Activated T-helper 17 cell treated with anti-CD3 and anti-CD28 coated beads, Interleukin-2, amount 50 U/mL, for 72 hours (primary cell): ENCODE measurements around the gene KRT73. TPM values are rescaled to one million over a fixed set of nuclear protein-coding genes. Genes with fewer than 3 reads are reported as not detected.
A peak's percentile ranks its signal among the peaks of the same experiment; 100 is the strongest.

Experiments used
- ATAC-seq: fragments of 150-1000 bp; cut with Tn5 transposase; replicated peaks from 2 replicates; pipeline ENCODE4 v1.10.0; 2021; ENCODE audit warnings: mild to moderate bottlenecking, moderate library complexity
- H3K27ac Mint-ChIP-seq: one replicate; pipeline ENCODE4 v1.8.0; 2022; ENCODE audit warnings: mixed read lengths
- H3K27me3 Mint-ChIP-seq: one replicate; pipeline ENCODE4 v1.8.0; 2022; ENCODE audit warnings: mixed read lengths
- H3K36me3 Mint-ChIP-seq: one replicate; pipeline ENCODE4 v1.8.0; 2022; ENCODE audit warnings: low read depth, mild to moderate bottlenecking, mixed read lengths
- H3K4me1 Mint-ChIP-seq: one replicate; pipeline ENCODE4 v1.8.0; 2022; ENCODE audit warnings: mixed read lengths
- H3K4me3 Mint-ChIP-seq: one replicate; pipeline ENCODE4 v1.8.0; 2022; ENCODE audit warnings: mild to moderate bottlenecking, mixed read lengths
- H3K9me3 Mint-ChIP-seq: one replicate; pipeline ENCODE4 v1.8.0; 2022; ENCODE audit warnings: mixed read lengths
- total RNA-seq, 2 donors: library from RNA; stranded (reverse); gene quantifications; one replicate each; pipeline ENCODE4 v1.2.3, GENCODE V29; 2022

The KRT73 gene
- total RNA-seq, 2 donors from 2014 or later = not detected

GRCh38 chr12:52655251-52655650, 36.9 kb upstream of the KRT73 start:
- Mint-ChIP-seq H3K9me3 (no peaks in the 10 kb centered on the region), H3K27ac (no peak overlapping the region), H3K4me3 (no peak overlapping the region), H3K27me3 (peaks cover 3% of the 10 kb centered on the region), H3K4me1 (no peaks in the 10 kb centered on the region), H3K36me3 (no peaks in the 10 kb centered on the region)
- ATAC-seq = no peak

DNA sequence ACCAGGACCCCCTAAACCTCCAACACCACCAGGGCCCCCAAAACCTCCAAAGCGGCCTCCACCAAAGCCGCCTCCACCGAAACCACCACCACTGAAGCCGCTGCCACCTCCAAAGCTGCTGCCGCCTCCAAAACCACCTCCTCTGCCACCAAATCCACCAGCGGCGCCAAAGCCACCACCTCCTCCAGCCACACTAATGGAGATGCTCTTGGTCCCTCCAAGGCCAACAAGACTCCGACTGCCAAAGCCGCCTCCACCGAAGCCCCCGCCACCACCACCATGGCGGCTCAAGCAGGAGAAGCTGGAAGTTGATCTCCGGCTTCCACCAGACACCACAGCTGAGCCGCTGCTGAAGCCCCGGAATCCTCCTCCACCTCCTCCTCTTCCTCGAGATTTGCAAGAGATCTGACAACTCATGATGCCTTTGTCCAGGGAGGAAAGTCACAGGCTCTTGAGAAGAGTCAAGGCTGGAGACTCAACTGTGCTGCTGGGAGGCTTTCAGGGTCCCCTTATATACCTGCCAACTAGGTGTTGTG, 33.4 kb upstream of the KRT73 start, which contains the start of gene KRT2:
Gene KRT2 (minus strand): TSS at position 486 of the 536 bp plus-strand sequence. CDS start 69 bp downstream, at position 417.
- no peak within 1 kb of the TSS for H3K4me3 Mint-ChIP-seq
- peaks cover 3% of the 10 kb centered on the region for H3K27me3 Mint-ChIP-seq
- no peaks in the 10 kb centered on the region for H3K36me3 Mint-ChIP-seq
- no peaks in the 10 kb centered on the region for H3K9me3 Mint-ChIP-seq
- H3K4me1 Mint-ChIP-seq = peaks cover 7% of the 10 kb centered on the region
- ATAC-seq = no peak
- no peak within 1 kb of the TSS for H3K27ac Mint-ChIP-seq

DNA sequence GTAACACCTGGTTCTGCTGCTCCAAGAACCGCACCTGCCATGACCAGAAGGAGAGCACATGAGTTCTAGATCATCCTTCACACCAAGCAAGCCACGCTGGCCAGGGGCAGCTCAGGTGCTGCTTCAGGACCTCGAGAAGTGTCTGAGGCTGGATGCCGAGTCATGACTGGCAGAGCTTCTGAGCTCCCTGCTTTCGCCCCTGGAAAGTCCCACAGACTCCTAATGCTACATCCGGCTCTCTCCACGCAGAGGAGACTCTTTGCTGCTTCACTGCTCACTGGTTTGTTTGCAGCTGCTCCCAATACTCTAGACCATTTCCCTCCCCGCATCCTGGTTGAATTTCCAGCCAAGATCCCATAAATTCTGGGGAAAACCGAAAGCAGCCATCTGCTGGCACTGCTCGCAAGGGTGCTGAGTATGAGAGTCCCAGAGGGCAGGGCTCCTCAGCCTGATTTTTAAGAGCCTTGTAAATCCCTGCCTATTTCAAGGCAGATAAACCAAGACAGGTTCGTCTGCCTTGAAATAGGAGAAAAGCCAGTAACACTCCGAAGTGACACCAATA, 32.2 kb upstream of the KRT73 start:
- no peak overlapping the region for H3K27ac Mint-ChIP-seq
- H3K9me3 Mint-ChIP-seq = no peaks in the 10 kb centered on the region
- peaks cover 3% of the 10 kb centered on the region for H3K27me3 Mint-ChIP-seq
- H3K36me3 Mint-ChIP-seq = no peaks in the 10 kb centered on the region
- ATAC-seq = no peak
- peaks cover 18% of the 10 kb centered on the region for H3K4me1 Mint-ChIP-seq
- H3K4me3 Mint-ChIP-seq = no peak overlapping the region

- no peak for ATAC-seq
- Mint-ChIP-seq H3K36me3 (no peaks in the 10 kb centered on the region), H3K27me3 (peaks cover 3% of the 10 kb centered on the region), H3K4me3 (no peak overlapping the region), H3K4me1 (peaks cover 27% of the 10 kb centered on the region), H3K27ac (peak overlapping the region; percentile 62), H3K9me3 (no peaks in the 10 kb centered on the region)
Observed at GRCh38 chr12:52649066-52649465, 30.7 kb upstream of the KRT73 start.

GRCh38 chr12:52648012-52648550, 29.7 kb upstream of the KRT73 start:
- peaks cover 27% of the 10 kb centered on the region for H3K4me1 Mint-ChIP-seq
- H3K4me3 Mint-ChIP-seq = no peak overlapping the region
- H3K36me3 Mint-ChIP-seq = no peaks in the 10 kb centered on the region
- H3K27me3 Mint-ChIP-seq = peaks cover 3% of the 10 kb centered on the region
- H3K27ac Mint-ChIP-seq = no peak overlapping the region
- ATAC-seq = no peak
- no peaks in the 10 kb centered on the region for H3K9me3 Mint-ChIP-seq

GRCh38 chr12:52647601-52648000, 29.2 kb upstream of the KRT73 start:
- Mint-ChIP-seq H3K27ac (no peak overlapping the region), H3K9me3 (no peaks in the 10 kb centered on the region), H3K36me3 (no peaks in the 10 kb centered on the region), H3K4me1 (peaks cover 27% of the 10 kb centered on the region), H3K27me3 (peaks cover under 1% of the 10 kb centered on the region), H3K4me3 (no peak overlapping the region)
- ATAC-seq = no peak

GRCh38 chr12:52646613-52647012, 28.3 kb upstream of the KRT73 start:
- no peak for ATAC-seq
- no peaks in the 10 kb centered on the region for H3K36me3 Mint-ChIP-seq
- H3K27ac Mint-ChIP-seq = no peak overlapping the region
- H3K27me3 Mint-ChIP-seq = no peaks in the 10 kb centered on the region
- peaks cover 30% of the 10 kb centered on the region for H3K4me1 Mint-ChIP-seq
- H3K4me3 Mint-ChIP-seq = no peak overlapping the region
- H3K9me3 Mint-ChIP-seq = no peaks in the 10 kb centered on the region

DNA sequence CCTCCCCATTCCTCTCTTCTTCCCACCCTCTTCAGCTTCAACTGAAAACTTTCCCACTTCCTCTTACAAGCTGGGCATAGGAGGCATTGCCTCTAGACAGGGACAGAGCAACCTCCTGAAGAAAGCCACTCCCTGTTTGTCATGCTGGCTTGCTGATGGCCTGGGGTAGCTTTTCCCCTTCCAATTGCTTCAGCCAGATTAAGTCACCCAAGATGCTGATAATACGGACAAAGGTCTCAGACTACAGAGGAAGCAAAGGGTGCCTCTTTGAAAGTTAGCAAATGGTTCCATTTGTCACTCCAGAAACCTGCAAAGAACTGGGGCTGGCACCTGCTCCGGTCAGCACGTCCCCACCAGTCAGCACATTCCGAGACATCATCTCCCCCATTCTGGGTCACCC, 27.6 kb upstream of the KRT73 start:
- Mint-ChIP-seq H3K4me3 (peak overlapping the region; percentile 31), H3K36me3 (no peaks in the 10 kb centered on the region), H3K27ac (peak overlapping the region; percentile 76), H3K27me3 (no peaks in the 10 kb centered on the region), H3K4me1 (peaks cover 31% of the 10 kb centered on the region), H3K9me3 (no peaks in the 10 kb centered on the region)
- ATAC-seq = no peak

- Mint-ChIP-seq H3K27ac (peak overlapping the region; percentile 76), H3K4me3 (peak overlapping the region; percentile 31), H3K9me3 (no peaks in the 10 kb centered on the region), H3K27me3 (no peaks in the 10 kb centered on the region), H3K4me1 (peaks cover 31% of the 10 kb centered on the region), H3K36me3 (no peaks in the 10 kb centered on the region)
- ATAC-seq = peak; percentile 77
Observed at GRCh38 chr12:52645120-52645761, 26.9 kb upstream of the KRT73 start.

- no peak overlapping the region for H3K27ac Mint-ChIP-seq
- no peaks in the 10 kb centered on the region for H3K27me3 Mint-ChIP-seq
- ATAC-seq = no peak
- H3K4me3 Mint-ChIP-seq = no peak overlapping the region
- H3K36me3 Mint-ChIP-seq = no peaks in the 10 kb centered on the region
- peaks cover 26% of the 10 kb centered on the region for H3K4me1 Mint-ChIP-seq
- H3K9me3 Mint-ChIP-seq = no peaks in the 10 kb centered on the region
Observed at GRCh38 chr12:52644078-52644415, 25.7 kb upstream of the KRT73 start.

GRCh38 chr12:52643233-52644077, 25.1 kb upstream of the KRT73 start:
- Mint-ChIP-seq H3K4me3 (no peak overlapping the region), H3K9me3 (no peaks in the 10 kb centered on the region), H3K27ac (no peak overlapping the region), H3K27me3 (no peaks in the 10 kb centered on the region), H3K36me3 (no peaks in the 10 kb centered on the region), H3K4me1 (peaks cover 24% of the 10 kb centered on the region)
- no peak for ATAC-seq

DNA sequence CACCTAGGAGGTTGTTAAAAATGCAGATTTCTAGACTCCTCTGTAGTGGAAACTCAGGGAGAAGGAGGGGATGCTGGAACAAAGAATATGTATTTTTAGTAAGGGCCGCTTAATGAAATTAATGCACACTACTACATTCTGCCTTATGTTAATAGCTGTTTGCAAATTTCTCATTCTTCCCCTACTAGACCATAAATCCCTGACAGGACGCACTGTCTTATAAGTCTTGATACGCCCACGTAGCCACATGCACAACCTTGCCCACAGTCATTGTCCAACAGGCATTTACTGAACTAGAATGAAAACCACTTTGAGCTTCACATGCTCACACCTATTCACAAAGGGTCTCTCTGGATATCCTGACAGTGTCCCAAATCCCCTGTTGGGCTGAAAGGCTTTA, 23.1 kb upstream of the KRT73 start:
- Mint-ChIP-seq H3K27ac (no peak overlapping the region), H3K4me1 (peaks cover 21% of the 10 kb centered on the region), H3K27me3 (peaks cover 3% of the 10 kb centered on the region), H3K4me3 (no peak overlapping the region), H3K9me3 (no peaks in the 10 kb centered on the region), H3K36me3 (no peaks in the 10 kb centered on the region)
- ATAC-seq = no peak

GRCh38 chr12:52637299-52637698, 18.9 kb upstream of the KRT73 start:
- Mint-ChIP-seq H3K9me3 (no peaks in the 10 kb centered on the region), H3K4me3 (no peak overlapping the region), H3K27me3 (peaks cover 7% of the 10 kb centered on the region), H3K36me3 (no peaks in the 10 kb centered on the region), H3K27ac (no peak overlapping the region), H3K4me1 (peaks cover 10% of the 10 kb centered on the region)
- no peak for ATAC-seq

DNA sequence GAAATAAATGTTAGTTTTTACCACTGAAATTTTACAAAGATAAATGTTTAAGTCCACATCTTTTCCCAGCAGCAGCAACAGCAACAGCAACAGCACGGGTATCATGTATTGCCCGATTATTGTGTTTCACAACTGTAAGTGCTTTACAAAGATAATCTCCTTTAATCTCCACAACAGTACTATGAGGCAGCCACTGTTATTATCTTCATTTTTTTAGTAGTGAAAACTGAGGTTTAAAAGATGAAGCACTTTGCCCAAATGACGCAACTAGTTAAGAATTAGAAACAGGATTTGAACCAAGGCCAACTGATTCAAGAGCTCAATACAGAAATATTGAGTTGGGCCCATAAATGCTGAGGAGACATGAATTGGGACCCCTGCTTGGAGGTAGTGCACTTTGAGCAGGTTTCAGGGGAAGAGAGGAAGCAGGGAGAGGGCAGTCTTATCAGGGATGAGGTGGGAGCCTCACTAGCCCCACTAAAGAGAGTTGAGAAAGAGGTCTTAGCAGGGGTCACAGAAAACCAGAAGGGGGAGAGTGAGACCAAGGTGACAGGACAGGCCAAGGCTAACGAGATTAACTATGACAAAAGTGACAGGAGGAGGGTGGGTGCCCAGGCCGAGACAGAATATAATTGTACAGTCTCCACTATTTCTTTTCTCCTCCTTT, 18.4 kb upstream of the KRT73 start:
- ATAC-seq = no peak
- no peak overlapping the region for H3K27ac Mint-ChIP-seq
- no peaks in the 10 kb centered on the region for H3K36me3 Mint-ChIP-seq
- no peaks in the 10 kb centered on the region for H3K9me3 Mint-ChIP-seq
- peaks cover 13% of the 10 kb centered on the region for H3K4me1 Mint-ChIP-seq
- H3K27me3 Mint-ChIP-seq = peaks cover 7% of the 10 kb centered on the region
- H3K4me3 Mint-ChIP-seq = no peak overlapping the region
